Activated T-cell treated with anti-CD3 and anti-CD28 coated beads for 24 hours (primary cell): Measurements from ENCODE around the gene PERM1.
A peak's percentile ranks its signal among the peaks of the same experiment; 100 is the strongest.
"Not testable (repeated sequence)": the region's sequence is repeated elsewhere in the genome, so short reads cannot be mapped to it uniquely, and the experiment has no call there.

Source experiments
- DNase-seq: peaks from one replicate; pipeline ENCODE4 v3.0.0-alpha.2; 2020; ENCODE audit warnings: low read depth

The PERM1 gene

GRCh38 chr1:981955-982558 is at the start of gene PERM1:
PERM1 (minus strand) TSS chr1:982093; CDS start chr1:981029, 1,064 bp downstream.
- no peak for DNase-seq

- DNase-seq, result not testable (repeated sequence)
These were observed 49.2 kb upstream of the PERM1 start for GRCh38 chr1:1030867-1031658.

GRCh38 chr1:1027791-1028190 is 45.9 kb upstream of the PERM1 start:
- DNase-seq, result no peak

- no peak for DNase-seq
These were observed 44.9 kb upstream of the PERM1 start for GRCh38 chr1:1026599-1027413.

- no peak for DNase-seq
These were observed 43.8 kb upstream of the PERM1 start for GRCh38 chr1:1025730-1026129.

- DNase-seq, result no peak
These were observed 43.1 kb upstream of the PERM1 start for GRCh38 chr1:1024771-1025699.

GRCh38 chr1:1024149-1024770 is 42.4 kb upstream of the PERM1 start:
- DNase-seq, result no peak

GRCh38 chr1:1023700-1024099 is 41.8 kb upstream of the PERM1 start:
- DNase-seq, result no peak

GRCh38 chr1:1022302-1023009 is 40.6 kb upstream of the PERM1 start:
- no peak for DNase-seq

GRCh38 chr1:1021920-1022259 is 40.0 kb upstream of the PERM1 start:
- DNase-seq, result no peak

- no peak for DNase-seq
These were observed 39.4 kb upstream of the PERM1 start for GRCh38 chr1:1021010-1021919.

GRCh38 chr1:1020415-1021009 is 38.6 kb upstream of the PERM1 start:
- no peak for DNase-seq

- no peak for DNase-seq
These were observed 38.1 kb upstream of the PERM1 start, which contains the start of gene AGRN for GRCh38 chr1:1020000-1020404. AGRN (plus strand) TSS chr1:1020120; CDS start chr1:1020173, 53 bp downstream.

- peak; percentile 69 for DNase-seq
These were observed 37.5 kb upstream of the PERM1 start for GRCh38 chr1:1019122-1019999.

GRCh38 chr1:1018321-1018685 is 36.4 kb upstream of the PERM1 start:
- DNase-seq, result not testable (repeated sequence)

- not testable (repeated sequence) for DNase-seq
These were observed 35.8 kb upstream of the PERM1 start for GRCh38 chr1:1017397-1018320.
